GM21786 (cell line): ENCODE results near the gene CD302.
A peak's percentile ranks its signal among the peaks of the same experiment; 100 is the strongest.
"Not testable (repeated sequence)": the region's sequence is repeated elsewhere in the genome, so short reads cannot be mapped to it uniquely, and the experiment has no call there.

Source experiments
- ATAC-seq: cut with Tn5 transposase; IDR thresholded peaks from one replicate; pipeline ENCODE4 v1.9.1; 2021; ENCODE audit not compliant: unreplicated experiment

The CD302 gene

DNA sequence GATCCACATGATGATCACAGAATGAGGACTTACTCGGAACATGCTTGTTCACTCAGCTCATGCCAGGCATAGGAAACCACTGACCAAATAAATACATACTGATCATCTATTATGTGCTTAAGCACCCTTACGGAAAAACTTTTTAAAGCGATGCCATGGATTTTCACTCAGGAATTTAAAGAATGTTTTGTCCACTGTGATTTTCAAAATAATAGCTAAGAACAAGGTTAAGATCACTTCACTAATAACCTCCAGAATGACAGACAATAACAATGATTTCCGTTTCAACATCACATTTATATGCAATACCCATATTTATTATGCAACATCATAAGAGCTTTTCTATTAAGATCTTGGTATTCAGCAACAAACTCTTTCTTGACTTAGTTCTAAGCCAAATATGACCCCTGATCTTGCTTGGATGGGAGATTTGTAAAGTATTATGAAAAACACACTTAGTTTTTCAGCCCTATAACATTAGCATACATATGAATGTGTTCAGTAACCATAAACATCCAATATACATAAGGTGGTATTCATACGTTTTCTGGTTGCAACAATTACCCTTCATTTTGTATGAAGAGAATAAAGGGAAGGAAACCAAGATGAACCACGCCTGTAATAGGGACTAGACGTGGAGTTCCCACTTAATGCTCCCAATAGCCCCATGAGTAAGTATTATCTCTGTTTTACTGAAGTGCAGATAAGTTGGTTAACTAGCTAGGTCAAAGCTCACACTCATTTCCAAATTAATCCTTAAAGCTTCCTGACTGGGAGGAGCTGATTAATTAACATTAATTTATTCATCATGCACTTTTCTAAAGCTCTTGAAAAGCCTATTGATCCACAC, 1.9 kb downstream of the CD302 start:
- no peak for ATAC-seq

DNA sequence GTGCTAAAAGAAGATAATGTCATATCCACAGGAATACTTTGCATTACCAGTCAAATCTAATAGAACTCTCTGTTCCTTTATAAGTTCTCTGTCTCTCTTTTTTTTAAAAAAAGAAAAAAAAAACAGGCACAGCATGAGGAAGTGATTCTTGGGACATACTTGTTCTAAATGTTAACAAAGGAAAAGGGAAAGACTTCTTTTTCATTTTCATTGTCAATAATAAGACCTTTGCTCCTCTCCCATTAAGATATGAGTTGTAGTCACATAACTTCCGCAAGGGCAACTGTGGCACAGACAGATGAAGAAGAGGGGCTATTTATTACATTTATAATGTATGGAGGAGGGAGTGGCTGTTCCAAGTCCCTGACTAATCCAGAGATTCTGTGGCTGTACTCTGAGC, 4.7 kb downstream of the CD302 start:
- no peak for ATAC-seq

DNA sequence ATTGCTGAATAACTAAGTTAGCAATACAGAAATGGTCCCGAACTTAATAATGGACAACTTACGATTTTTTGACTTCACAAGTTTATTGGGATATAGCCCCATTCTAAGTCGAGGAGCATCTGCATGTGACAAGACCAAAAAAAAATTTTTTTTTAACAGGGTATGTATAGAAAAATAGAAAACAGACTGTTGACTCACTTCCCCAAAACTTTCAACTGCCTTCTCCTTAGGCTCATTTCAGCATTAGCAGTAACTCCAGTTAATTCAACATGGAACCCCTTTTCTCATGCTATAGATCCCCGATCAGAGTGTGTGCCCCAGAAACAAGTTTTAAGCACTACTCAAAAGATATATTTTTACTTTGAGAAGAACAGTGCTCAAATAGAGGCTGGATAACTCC, 5.4 kb downstream of the CD302 start:
- ATAC-seq: no peak

DNA sequence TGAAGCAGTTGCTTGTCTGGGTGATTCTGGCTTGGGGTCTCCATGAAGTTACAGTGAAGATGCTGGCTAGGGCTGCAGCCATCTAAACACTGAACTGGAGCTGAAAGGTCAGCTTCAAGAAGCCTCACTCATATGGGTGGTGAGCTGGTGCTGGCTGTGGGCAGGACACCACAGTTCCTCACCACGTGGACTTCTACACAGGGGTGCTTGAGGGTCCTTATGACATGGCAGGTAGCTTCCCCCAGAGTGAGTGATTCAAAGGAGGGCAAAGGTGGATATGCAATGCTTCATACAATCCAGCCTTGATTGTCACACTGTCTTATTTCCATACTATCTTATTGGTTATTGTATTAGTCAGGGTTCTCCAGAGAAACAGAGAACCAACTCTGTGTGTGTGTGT, 6.0 kb downstream of the CD302 start:
- ATAC-seq: no peak

DNA sequence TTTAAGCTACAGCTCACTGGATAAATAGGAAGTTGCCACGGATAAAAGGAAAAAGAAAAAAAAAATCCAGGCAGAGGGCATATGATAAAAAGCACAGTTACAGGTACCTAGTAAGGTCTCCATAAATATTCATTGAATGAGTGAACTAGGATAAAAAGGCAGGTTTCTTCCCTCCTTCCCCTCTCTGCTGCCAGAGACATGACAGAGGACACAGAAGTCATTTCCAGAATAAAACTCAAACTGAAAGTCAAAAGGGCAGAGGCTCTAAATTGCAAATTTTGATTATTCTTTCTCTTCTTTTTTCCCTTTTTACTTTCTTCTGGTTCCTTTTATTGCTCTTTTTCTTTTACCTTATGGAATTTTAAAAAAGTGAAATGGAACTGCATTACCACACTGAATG, 7.7 kb downstream of the CD302 start:
- ATAC-seq: peak; percentile 50

DNA sequence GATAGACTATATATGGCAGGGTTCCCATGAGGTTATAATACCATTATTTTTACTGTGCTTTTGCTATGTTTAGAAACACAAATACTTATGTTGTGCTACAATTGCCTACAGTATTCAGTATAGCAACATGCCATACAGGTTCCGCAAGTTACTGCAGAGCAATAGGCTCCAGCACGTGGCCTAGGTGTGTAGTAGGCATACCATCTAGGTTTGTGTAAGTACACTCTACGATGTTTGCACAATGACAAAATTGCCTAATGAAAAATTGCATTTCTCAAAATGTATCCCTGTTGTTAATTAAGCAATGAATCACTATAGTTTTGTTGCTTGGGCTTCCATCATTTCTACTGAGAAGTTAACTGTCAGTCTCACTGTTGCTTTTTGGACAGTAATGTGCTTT, 9.8 kb downstream of the CD302 start:
- ATAC-seq: no peak

DNA sequence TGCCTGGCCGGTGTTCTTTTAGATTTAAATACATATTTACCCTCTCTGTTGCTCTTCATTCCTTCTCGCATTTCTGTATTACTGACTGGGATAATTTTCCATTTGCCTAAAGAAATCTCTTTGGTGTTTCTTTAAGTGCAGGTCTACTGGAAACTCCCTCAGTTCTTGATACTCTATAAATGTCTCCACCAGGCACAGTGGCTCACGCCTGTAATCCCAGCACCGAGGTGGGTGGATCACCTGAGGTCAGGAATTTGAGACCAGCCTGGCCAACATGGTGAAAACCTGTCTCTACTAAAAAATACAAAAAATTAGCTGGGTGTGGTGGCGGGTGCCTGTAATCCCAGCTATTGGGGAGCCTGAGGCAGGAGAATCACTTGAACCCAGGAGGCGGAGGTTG, 10.4 kb downstream of the CD302 start:
- ATAC-seq: not testable (repeated sequence)

DNA sequence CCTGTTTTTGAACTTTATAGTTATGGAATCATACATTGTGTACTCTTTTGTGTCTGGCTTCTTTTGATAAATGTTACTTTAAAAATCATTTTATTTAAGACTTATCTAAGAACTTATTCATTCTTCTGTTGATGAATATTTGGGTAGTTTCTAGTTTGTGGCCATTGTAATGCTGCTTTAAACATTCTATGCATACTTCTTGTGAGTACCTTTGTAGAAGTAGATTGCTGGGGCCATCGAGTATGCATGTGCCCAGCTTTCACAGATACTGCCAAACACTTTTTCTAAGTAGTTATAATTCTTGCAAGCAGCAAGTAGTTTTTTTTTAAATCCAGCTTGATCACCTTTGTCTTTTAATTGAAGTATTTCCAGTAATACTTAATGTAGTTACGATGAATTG, 11.1 kb downstream of the CD302 start:
- no peak for ATAC-seq

DNA sequence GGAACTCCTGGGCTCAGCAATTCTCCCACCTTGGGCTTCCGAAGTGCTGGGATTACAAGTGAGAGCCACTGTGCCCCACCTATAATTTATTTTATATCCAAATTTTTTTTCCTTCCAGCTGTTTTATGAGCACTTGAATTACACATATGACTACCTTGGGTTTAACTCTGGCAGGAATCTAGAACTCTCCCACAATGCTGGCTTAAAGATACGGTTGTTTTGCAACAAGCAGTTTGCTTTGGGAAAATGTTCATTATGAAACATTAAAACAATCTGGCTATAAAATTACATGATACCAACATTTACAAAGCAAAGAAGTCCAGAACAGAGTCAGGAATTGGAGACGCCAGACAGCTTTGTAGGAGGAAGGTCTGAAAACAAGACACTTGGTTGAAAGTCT, 12.8 kb downstream of the CD302 start:
- ATAC-seq: no peak

DNA sequence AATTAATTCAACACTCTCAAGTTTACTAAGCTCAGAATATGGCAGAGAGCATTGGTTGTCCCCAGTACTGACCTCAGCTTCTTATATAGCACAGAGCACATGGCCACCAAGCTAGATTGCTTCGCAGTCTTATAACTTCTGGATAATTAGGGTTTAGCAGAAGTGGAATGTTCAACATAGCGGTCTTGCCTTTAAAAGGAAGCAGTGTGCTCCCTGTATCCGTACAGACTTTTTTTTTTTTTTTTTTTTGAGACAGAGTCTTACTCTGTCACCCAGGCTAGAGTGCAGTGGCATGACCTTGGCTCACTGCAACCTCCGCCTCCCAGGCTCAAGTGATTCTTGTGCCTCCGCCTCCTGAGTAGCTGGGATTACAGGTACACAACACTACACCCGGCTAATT, 13.3 kb downstream of the CD302 start:
- ATAC-seq: not testable (repeated sequence)

DNA sequence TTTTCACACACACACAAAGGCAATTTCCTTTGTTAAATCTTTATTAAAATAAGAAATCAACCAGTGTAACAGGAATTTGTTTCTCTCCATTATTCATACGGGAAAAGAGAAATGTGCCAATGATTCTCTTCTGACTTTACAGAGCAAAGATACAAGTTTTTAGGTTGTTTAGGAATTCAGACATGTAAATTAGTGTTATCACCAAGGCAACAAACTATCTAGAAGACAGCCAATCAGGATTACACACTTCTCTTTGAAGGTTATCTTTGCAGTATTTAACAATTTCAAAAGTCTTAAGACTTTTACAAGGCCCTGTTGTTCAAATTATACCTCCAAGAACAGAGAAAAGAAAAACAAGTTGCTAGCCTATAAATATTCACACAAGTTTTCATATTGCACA, 14.5 kb downstream of the CD302 start:
- no peak for ATAC-seq

DNA sequence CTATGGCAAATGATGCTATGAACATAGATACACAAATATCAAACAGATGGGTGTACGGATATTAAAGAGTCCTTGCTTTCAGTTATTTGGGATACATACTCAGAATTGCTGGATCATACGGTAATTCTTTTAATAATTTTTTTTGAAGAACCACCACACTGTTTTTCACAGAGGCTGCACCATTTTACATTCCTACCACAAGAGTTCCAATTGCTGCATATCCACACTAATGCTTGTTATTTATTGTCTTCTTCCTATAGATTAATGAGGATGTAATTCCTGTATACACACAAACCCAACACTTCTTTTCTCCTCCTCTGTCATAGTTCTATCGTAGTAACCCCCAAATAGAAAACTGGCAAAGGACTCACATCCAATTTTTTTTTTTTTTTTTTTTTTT, 21.7 kb downstream of the CD302 start:
- ATAC-seq: no peak

DNA sequence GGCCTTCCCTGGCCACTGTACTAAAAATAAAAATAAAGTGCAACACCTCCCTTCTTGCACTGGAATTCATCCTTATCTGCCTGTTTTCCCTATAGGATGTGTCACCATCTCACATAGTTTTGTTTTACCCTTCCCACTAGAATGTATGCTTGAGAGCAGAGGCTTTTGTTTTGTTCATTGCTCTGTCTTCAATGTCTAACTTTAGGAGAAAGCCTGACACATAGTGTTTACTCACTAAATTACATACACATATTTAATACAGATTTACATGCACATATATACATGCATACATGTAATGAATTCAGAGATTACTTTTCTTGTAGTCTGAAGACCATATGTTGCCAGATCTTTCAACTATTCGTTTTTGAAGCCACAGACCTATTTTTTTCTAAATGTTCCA, 23.0 kb downstream of the CD302 start:
- ATAC-seq: no peak

DNA sequence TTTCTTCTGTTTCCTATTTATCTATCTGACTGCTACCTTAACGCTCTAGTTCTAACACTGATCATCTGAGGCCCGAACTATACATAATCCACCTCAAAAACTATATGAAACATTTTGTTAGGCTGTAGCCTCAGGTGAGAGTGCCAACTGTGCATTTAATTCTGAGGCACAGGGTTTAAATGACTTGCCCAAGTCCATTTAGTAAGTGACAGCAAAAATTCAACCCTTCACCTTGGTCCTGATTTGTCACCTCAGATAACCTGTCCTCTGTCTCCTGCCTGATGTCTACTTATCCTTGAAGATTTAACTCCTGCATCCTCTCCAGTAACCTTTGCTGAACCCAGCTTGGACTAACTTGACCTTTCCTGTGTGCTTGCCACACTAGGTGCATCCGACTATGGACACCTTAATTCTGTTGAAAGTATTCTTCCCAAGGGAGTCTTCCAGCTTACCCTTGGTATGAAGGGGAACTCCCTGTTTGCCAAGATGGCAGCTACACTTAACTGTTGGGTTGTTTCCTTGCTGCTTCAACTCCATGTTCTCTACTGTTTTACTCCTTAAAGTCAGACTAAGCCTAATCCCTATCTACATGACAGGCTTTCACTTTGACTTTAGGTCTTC, 23.5 kb downstream of the CD302 start:
- no peak for ATAC-seq

DNA sequence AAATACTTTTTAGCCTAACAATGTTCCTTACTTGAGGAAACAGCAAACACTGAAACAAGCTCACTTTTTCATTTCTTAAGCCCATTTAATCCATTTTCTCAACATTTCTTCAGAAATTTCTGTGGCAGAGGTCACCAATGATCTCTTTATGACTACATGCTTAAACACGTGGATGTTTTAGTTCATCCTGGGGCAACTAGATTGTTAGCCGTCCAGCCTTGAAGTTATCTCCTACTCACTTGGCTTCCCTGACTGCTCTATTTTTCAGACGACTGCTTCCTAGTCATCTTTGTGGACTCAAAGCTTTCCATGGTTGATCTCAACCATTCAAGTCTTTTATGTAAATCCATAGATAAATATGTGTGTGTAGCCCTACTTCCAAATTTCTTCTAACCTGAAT, 24.1 kb downstream of the CD302 start:
- no peak for ATAC-seq

DNA sequence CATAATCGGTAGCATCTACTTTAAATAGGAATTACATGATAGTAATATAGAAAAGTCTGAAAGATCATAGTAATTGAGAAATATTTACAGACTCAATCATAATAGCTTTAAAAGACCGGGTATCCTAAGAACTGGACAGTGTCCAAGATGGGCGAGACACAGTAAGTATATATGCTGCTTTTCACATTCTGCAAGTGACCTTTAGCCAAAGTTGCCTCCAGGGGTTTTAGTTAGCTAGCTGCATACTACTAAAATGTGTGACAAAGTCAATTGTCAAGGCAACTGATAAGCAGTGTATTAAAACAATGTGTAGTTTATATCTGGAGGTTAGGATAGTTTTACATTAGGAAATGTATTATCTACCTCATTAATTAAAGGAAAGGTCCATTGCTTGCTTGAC, 24.6 kb downstream of the CD302 start:
- no peak for ATAC-seq

DNA sequence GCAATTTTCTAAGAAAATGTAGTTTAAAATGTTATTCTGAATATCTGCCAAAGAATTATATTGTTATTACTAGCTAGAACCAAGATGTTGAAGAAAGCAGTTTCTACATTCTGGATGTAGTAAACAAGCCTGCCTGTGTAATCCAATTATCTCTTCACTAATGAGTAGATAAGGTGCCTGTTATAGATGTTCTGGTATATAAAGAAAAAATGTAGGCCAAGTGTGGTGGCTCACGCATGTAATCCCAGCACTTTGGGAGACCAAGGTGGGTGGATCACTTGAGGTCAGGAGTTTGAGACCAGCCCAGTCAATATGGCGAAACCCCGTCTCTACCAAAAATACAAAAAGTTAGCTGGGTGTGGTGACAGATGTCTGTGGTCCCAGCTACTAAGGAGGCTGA, 28.9 kb downstream of the CD302 start:
- no peak for ATAC-seq

DNA sequence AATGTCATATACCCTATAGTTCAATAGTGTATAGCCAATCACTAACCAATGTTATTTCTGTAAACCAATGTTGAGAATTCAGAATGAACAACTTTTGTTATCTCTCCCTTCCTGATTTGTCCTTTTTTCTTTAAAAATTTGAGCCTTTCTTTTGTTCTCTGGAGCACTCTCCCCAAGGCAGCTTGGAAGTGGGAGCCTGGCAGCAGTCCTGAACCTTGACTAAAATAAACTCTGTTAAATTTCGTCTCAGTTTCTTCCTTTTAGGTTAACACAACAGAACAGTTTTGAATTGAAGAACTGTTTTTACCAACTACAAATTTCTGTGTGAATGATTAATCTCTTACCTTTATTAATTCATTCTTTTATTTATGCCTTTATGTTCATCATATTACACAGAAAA, 35.9 kb downstream of the CD302 start:
- no peak for ATAC-seq

DNA sequence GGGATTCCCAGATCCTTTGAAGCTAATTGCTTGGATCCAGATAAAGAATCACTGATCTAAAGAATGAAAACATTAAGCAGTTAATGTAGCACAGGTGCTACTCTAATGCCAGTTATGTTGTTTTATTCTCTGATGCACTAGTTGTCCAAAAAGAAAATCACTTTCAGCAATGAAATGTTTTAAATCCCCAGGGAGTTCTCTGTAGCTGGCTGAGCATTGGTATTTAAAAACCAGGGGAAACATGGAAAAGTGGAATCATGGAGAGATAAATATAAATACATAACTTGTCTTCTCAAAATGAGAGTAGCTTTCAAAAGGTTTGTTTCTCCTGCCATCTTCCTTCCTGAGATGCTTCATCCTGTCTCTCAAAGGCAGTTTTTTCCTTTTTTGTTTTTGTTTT, 37.7 kb downstream of the CD302 start:
- no peak for ATAC-seq

DNA sequence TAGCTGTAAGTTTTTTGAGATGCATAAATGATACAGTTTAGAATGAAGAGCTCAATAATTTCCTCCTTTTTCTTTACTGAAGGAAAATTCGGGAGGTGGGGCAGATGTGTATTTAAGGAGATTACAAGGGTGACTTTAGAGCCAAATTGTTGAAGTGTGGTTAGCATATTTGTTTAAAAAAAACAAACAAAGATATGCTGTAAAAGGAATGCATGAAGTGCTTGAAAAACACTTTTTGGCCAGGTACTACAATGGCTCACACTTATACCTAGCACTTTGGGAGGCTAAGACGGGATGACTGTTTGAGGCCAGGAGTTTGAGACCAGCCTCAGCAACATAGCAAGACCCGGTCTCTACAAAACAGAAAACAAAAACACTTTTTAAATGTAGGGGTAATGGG, 38.4 kb downstream of the CD302 start:
- no peak for ATAC-seq

DNA sequence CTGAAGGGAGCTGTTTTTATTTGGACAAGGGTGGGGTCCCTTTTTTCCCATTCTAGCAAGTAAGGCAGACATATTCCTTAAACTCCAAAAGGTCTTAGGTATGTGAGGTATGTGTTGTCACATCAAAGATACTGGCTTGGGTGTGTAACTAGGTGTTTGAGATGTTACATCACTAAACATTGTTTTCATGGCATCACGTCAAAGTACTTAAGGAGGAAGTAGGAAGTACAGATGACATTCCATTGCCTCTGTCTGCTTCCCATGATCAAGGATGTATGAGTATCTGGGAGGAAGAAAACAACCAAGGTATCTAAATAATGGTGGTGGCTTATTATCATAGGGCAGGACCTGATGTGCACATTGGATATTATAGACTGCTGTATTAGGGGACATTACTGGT, 39.3 kb downstream of the CD302 start:
- no peak for ATAC-seq

DNA sequence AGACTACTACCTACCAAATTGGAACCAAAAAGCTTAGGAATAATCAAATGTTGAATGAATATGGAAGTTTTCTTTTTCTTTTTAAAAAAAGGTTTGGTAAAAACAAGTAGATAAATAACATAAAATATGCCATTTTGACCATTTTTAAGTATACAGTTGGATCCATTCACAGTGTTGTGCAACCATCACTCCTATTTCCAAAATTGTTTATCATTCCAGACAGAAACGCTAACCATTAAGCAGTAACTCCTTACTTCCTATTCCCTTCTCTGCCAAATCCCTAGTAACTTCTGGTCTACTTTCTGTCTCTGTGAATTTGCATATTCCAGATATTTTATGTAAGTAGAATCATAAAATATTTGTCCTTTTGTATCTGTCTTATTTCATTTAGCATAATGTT, 39.8 kb downstream of the CD302 start:
- no peak for ATAC-seq

DNA sequence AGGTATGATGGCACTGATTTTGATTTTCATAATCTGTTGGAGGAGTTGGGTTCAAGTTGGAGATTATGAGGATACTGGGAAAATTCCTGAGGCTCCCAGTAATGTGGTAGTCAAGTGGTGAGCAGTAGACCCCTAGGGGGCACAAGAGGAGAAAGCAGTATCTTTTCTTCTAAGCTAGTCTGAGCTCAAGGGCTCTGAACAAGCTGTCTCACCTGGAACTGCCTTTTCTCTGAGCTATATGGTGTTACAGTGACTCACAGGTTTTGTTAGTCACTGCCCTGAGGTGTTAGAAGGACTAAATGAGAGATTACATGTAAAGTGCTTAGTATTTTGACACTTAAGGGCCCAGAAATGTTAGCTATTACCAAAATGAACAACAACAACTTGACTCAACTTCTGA, 42.2 kb downstream of the CD302 start:
- no peak for ATAC-seq
